Muscle of back (tissue), 11 donors: Measurements from ENCODE around the gene TLK1. TPM values are rescaled to one million over a fixed set of nuclear protein-coding genes. Genes with fewer than 3 reads are reported as not detected.

ENCODE experiments used
- DNase-seq, 3 donors: peaks; one replicate each; pipeline versions ENCODE4 v3.0.0 to v3.0.0-alpha.2; 2013
- polyA plus RNA-seq, 10 donors: library from polyadenylated mRNA; unstranded; fragments of 120-200 nt; gene quantifications; one replicate each; pipeline ENCODE4 v1.2.1, GENCODE V29; 2013; ENCODE audit not compliant: insufficient read length in 10 of 10

TLK1 gene
- polyA plus RNA-seq, 10 donors: 19.4 to 28.4 (median 23.0) TPM

DNA sequence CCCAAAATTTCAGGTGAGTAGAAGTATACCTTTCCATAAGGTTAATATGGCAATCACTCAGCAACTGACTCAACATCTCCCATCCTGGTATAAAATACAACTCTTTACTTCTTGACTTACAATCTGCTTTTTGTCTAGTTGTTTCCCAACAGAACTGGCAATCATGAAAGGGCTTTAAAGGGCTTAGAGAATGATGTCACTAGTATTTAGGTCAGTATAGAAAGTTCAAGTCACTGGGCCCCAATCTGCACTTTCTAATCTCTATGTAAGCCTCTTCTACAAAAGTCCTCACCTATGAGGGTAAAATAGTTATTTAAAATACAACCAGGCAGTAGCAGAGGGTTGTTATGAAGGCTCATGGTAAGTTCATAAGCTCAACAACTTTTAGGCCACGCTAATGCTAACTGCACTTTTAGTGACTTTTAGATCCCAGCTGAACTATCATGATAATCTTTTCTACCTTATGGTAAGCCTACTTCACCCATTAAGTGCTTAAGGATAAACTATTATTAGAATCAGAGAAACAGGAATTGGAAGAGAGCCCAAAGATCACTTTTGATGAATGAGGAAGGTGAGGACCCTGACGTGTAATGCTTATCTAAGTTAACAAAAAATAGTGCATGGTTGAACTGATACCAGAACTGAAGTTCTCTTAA is 152.0 kb downstream of the TLK1 start:
- no peak for DNase-seq

- no peak for DNase-seq
Observed at GRCh38 chr2:171004833-171005232, 155.9 kb downstream of the TLK1 start.

- no peak for DNase-seq
Observed at GRCh38 chr2:171004363-171004762, 156.3 kb downstream of the TLK1 start.

DNA sequence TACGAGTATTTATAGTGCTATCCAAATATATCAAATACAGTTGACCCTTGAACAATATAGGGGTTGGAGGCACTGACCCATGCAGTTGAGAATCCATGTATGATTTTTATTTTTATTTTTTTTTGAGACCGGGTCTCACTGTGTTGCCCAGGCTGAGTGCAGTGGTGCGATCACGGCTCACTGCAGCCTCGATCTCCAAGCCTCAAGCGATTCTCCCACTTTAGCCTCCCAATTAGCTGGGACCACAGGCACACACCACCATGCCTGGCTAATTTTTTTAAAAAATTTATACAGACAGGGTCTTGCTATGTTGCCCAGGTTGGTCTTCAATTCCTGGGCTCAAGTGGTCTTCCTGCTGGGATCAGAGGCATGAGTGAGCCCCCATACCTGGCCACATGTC is 161.0 kb downstream of the TLK1 start:
- no peak for DNase-seq

GRCh38 chr2:170997893-170998597 is 162.6 kb downstream of the TLK1 start:
- no peak for DNase-seq

DNA sequence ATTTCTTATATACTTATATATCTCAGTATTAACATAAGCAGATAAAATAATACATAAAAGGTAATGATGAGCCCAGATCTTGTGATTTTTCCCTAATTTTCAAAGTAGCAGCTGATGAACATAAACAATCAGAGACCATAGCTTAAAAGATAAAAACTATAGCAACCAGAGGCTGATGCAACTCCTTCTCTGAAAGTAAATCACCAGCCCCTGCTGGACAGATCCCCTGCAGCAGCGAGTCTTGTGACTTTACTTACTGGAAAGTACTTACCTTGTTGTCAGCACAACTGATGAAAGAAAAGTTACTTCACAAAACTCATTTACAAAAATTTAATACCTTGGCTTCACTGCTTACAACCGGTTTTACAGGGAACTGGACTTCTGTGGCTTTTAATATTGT is 164.4 kb downstream of the TLK1 start:
- DNase-seq: no peak

DNA sequence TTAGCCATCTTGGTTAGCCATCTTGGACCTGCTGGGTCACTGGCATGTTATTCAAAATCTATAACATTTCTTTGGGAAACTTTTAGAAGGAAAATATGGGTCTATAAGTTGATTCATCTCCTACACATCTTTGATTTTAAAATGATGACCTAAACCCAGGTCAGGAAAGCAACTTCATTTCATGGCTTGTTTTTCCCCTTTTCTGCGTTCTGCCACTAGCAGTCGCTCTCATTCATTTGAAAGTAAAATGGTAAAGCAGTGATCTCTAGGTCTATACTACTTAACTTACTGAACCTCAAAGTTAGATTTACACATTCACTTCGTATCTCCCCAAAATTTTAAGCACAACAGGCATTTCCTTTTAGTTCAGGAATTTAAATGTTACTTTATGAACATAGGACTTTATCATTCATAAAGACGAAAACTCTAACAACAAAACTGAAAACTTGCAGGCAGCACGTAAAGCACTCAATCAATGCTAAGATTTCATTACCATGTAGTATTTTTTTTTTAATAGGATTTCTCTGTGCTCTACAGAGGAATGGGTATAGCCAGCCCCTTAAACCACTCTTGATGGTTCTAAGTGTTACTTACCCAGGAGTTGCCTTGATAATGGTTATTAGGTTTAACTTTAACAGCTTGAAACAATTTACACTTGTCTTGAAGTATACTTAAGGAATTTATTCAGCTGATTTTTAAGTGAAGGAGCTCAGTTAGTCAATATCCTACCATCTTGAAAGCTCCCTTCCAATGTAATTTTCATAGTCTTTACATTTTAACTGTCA is 169.1 kb downstream of the TLK1 start:
- DNase-seq: no peak

DNA sequence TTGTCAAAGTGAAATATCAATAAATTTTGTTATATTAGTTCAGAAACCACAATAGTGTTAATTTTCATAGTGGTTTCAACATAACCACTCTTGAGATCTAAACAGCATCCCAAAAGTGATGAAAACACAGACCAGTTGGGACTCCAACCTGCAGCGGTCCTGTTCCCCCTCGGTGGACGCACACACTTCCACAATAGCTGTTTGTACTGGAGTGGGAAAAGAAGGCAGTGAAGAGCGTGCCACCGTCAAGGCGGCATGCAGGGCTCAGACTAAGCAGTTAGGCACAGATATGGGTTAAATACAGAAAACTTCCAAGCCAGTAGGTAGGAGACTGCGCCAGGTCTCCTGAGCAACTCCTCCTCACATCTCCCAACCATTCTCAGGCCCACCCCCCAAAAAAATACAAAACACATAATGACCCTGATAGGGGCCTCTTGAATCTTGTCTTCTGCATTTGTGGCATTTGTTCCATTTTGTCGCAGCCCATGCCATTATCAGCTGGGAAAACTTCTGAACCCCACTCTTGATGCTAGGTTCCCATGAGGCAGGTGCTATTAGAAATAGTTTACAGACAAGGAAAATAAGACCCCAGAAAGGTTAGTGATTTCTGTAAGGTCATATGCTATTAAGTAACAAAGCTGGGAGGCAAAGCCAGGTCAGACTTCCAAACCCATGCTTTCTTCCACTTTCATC is 174.0 kb downstream of the TLK1 start:
- DNase-seq: no peak

DNA sequence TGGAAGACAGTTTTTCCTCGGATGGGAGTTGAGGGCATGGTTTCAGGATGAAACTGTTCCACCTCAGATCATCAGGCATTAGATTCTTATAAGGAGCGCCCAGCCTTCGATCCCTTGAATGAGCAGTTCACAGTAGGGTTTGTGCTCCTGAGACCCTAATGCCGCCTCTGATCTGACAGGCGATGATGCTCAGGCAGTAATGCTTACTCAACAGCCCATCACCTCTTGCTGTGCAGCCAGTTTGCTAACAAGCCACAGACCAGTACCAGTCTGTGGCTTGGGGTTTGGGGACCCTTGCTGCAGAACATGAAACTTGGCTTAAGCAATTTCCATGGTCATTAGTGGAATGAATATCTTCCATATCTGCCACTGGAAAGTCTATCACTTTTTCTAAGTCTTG is 175.3 kb downstream of the TLK1 start:
- no peak for DNase-seq

DNA sequence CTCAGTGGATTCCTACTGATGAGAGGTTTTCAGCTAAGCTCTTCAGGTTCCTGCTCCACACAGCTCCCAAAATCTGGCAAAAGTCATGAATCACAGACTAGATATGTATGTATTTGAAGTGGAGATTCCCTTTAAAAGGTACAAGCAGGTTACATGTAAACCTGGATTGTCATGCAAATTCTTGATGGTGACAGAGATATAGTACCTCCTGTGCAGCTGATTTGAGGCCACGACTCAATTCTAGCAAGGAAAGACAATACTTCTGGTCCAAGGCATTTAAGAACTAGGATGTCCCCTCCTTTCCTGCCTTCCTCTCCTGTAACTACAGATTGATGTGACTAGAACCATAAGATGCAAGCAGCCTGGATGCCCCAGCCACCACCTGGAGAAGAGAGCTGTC is 176.6 kb downstream of the TLK1 start:
- no peak for DNase-seq

DNA sequence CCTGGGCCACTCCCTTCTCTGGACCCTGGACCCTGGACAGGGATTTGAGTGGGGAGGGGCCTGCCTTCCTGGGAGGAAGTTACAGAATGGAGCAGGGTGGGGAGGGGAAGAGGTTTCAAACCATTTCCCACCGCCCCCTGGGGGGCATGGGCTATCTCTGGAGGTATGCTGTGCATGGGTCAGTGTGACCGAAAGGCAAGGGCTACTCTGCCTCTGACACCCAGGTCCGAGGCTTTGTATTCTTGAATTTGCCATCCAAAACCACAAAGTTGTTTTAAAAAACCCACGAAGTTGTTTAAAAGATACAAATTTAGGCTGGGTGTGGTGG is 184.8 kb downstream of the TLK1 start:
- no peak for DNase-seq

- no peak for DNase-seq
Observed at GRCh38 chr2:170975127-170975942, 185.4 kb downstream of the TLK1 start.

GRCh38 chr2:170974304-170974993 is 186.2 kb downstream of the TLK1 start:
- DNase-seq: peak in 2 of 3 donors; percentile 10 to 15

DNA sequence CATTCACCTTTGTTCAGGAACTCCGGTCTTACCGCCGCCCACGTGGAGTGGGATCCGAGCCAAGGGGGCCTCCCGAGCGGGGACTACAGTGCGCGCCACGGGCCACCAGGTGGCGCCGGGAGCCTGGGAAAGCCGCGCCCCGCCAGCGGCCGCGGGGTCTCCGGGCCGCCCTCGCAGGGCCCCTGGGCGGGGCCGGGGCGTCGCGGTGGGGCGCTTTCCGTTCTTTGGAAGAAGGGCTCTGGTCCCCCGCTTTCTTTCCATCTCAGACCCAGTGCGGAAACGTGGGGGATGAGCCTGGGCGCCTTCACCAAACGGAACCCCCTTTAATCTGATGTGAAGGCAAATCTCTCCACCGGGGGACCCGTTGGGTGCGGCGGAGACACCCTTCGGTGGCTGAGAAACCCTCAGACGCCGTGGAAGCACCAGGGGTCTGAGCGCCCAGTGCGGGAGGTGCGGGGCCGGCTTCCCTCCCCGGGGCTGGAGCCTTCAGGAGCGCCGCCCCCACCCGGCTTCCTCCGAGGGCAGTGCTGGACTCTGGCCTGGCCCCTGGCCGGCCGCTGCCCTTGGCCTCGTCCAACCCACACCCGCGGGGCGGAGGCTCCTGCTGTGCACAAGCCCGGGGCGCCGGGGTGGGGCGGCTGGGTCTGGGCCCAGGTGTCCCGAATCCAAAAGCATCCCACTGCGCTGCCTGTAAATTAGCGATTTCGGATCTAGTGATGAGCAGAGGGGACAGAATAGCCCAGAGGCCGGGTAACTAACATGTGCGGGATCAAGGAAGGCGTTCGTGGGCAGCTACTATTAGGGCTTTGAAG is 187.0 kb downstream of the TLK1 start:
- peak; percentile 75 to 93 (median 92) for DNase-seq

DNA sequence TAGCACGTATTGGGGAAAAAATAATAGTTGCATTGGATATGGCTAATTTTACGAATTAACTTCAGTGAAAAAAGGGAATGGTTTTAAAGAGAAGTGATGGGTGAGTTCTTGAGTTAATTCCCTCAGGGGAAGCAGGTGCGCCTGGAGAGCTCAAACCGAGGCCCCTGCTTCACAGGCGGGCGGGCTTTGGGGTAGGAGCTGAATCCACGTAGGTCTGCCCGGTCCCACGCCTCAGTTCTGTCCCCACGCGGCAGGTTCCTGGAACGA is 187.5 kb downstream of the TLK1 start:
- no peak for DNase-seq

DNA sequence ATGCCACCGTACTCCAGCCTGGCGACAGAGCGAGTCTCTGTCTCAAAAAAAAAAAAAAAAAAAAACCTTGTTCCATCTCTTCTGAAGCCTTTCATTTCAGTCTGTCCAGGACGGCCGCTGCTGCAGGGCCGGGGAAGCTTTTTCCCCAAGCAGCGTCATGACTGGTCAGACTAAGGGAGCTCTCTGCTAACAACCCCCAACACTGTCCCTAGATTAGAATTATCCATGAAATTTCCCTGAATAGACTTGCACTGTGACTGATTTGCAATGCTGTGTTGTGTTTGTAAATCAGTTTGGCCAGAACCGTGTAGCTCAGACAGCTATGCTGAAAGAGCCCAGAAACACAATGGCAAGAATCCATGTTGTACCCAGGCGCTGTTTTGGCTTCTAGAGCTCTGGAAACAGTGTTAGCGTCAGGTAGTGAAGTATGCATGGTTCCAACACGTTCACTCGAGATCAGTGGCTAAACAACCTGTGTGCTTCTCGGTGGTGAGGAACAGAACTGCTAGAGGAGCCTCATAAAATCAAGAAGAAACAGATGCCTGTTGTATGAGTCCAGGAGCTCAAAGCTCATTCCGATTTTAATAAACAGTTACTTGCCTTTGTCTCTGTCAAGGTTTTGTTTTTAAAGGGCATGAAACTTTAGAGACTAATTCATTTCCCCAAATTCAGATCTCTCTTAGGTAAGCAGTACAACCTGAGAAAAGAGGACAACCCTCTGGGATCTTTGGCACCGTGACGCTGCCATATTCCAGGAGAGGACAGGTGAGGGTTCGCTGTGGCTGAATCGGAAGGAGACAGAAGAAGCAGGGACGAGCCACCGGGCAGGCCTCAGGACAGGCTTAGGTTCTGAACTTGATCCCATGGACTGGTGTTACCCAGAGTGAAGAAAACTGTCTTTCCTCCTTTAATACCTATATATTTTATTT is 188.1 kb downstream of the TLK1 start:
- DNase-seq: no peak

GRCh38 chr2:170971071-170971470 is 189.6 kb downstream of the TLK1 start:
- DNase-seq: no peak

DNA sequence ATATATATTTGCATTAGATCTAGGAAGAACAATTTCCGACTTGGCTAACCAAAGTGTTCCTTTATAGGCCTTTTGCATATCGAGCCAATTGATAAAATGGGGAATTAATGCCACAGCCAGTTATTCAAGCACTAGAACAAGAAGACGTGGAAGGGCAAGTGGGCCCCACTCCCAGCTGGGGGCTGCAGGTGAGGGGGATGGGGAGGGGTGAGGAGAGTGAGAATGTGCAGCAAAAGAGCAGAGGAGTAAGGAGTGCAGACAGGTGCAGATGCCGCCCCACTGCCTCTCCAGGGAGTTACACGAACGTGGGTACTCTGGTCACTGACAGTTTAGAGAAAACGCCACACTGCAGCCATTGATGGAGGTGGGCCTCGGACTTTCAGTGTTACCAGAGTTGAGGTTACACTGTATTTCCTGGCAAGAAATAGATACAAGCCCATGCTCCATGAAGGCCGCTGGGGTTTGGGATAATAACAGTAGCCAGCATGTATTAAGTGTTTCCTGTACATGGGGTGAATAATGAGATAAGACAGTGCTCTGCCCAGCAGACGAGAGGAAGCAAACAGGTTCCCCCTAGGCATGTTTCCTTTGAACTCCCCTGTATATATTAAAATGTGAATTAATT is 190.7 kb downstream of the TLK1 start:
- DNase-seq: no peak

GRCh38 chr2:170969030-170969429 is 191.7 kb downstream of the TLK1 start:
- DNase-seq: no peak
